GM20431 (cell line): ENCODE results near the gene OR1E2.
"Not testable (repeated sequence)": the region's sequence is repeated elsewhere in the genome, so short reads cannot be mapped to it uniquely, and the experiment has no call there.

ENCODE experiments used
- in situ Hi-C: fragments of 300-500 bp; cut with MseI, MboI; formaldehyde crosslinking; loops from one replicate; pipeline ENCODE4 v1.15.0; 2020; ENCODE audit warnings: low sequenced_read_pairs; ENCODE audit not compliant: unreplicated experiment

The OR1E2 gene

DNA sequence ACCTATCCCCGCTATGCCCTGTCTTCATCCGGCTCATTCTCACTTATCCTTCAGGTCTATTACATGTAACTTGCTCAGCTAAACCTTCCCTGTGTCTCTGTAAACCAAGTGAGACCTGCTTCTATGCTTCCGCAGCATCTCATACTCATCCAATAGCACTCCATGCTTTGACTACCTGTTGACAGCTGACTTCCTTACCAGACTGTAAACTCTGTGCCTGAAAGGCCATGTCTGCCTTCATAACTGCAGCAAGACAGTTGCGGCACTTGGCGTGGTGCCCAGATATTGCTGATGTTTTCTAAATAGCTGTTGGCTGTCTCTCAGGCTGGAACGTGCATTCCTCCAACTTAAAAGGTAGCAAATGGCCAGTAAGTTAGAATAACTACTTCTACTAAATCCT is 33.6 kb downstream of the OR1E2 start:
- in situ Hi-C loops: no loop called here

DNA sequence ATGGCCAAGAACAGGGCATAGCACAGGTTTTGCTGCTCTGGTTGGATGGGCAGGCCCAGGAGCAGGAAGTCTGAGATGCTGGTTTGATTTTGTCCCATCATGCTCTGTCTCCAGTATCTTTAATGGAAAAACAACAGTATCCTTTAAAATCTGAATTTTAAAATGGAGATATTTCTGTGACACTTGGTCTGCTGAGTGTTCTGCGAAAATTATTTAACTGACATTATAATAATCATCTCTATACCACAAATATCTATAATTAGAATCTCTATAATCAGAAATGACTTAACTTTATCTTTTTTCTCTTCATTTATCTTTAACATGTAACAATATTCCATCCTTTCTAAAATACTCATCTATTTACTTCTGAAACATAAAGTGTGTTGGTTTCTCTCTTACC is 35.3 kb downstream of the OR1E2 start, which contains the start of gene OR1E1:
Gene OR1E1, minus strand, starts transcription at position 101 of the 400 bp plus-strand sequence. Its CDS starts 0 bp downstream, at position 101.
- in situ Hi-C loops: no loop called here

DNA sequence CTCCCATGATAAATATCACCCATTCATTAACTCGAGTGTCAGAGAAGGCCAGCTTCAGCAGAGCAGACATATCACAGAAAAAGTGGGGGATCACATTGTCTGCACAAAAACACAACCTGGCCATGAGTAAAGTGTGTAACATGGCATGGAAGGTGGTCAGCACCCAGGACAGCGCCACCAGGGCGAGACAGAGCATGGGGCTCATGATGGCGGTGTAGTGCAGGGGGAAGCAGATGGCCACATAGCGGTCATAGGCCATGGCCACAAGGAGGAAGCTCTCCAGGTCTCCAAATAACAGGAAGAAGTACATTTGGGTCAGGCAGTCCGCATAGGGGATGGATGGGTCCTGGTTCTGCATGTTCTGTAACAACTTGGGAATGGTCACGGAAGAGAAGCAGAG is 35.8 kb downstream of the OR1E2 start:
- in situ Hi-C loops: not testable (repeated sequence)

DNA sequence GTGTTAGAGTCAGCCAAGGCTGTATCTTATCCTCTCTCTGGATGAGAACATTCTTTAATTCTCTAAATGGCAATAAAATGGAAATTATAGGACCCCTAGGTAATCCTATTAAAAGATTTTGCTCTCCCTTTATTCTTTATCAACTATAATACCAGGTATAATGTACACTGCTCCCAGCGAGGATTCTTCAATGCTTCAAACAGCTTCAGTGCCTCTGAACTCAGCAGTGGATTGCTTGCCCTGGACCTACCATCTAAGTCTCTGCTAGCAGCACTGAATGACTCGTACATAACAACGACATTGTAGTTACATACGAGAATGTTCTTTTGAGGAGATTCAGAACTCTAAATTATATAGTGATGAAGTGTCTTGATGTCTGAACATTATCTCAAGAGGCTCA is 43.9 kb downstream of the OR1E2 start:
- in situ Hi-C loops: no loop called here

DNA sequence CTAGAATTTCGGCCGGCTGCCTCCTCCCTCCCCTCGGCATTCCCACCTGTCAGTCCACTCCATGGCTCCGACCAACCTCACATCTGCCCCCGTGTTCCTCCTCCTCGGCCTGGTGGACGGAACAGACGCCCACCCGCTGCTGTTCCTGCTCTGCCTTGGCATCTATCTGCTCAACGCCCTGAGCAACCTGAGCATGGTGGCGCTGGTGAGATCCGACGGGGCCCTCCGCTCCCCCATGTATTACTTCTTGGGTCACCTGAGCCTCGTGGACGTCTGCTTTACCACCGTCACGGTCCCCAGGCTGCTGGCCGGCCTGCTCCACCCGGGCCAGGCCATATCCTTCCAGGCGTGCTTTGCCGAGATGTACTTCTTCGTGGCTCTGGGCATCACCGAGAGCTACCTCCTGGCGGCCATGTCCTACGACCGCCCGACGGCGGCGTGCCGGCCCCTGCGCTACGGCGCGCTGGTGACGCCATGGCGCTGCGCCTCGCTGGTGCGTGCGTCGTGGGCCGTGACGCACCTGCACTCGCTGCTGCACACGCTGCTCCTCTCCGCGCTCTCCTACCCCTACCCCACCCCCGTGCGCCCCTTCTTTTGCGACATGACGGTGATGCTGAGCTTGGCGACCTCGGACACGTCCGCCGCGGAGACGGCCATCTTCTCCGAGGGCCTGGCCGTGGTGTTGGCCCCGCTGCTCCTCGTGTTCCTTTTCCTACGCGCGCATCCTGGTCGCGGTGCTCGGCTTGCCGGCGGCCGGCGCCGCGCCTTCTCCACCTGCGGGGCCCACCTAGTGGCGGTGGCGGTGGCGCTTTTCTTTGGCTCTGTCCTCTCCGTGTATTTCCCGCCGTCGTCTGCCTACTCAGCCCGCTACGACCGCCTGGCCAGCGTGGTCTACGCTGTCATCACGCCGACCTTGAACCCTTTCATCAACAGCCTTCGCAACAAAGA is 47.5 kb downstream of the OR1E2 start, which contains the start of gene OR3A2:
Gene OR3A2, minus strand, starts transcription at position 440 of the 948 bp plus-strand sequence.
- in situ Hi-C loops: no loop called here
